IMR-90 (cell line): ENCODE data around the gene PRM2. TPM values are rescaled to one million over a fixed set of nuclear protein-coding genes. Genes with fewer than 3 reads are reported as not detected.
A peak's percentile ranks its signal among the peaks of the same experiment; 100 is the strongest.

ENCODE experiments used
- ATAC-seq: fragments of 200-7000 bp; cut with Tn5 transposase; 2 replicates; pipeline ENCODE4 v1.9.1; 2020; ENCODE audit warnings: low read depth, mild to moderate bottlenecking, moderate library complexity
- BruUV-seq: library from RNA; stranded (reverse); fragments of 400-500 nt; replicated peaks from 2 replicates; lab custom pipeline; 2021; lab: Mats Ljungman, UMichigan
- CTCF ChIA-PET: fragments of 300-600 bp; formaldehyde crosslinking; extraction: SDS; loops from one replicate; lab custom pipeline; 2021; ENCODE audit warnings: antibody characterized with exemption; lab: Yijun Ruan, JAX
- POLR2A ChIA-PET: fragments of 300-600 bp; sonication (Branson Sonifier 250); formaldehyde crosslinking; loops from one replicate; lab custom pipeline; 2022; ENCODE audit warnings: antibody characterized with exemption; ENCODE audit not compliant: unreplicated experiment; lab: Charles Lee
- DNase-seq: peaks from one replicate; pipeline ENCODE4 v3.0.0; 2013
- H2AFZ ChIP-seq: replicated peaks from 2 replicates; pipeline ENCODE3; 2013; ENCODE audit warnings: low read length, mild to moderate bottlenecking; ENCODE audit not compliant: poor library complexity
- H2AK5ac ChIP-seq: 2 replicates; pipeline ENCODE4 v1.6.1; 2013; ENCODE audit warnings: low read depth, low read length, inconsistent platforms
- H2AK9ac ChIP-seq: replicated peaks from 2 replicates; pipeline ENCODE3; 2013; ENCODE audit warnings: mild to moderate bottlenecking, low read depth, low read length, moderate library complexity; ENCODE audit not compliant: poor library complexity
- H2BK120ac ChIP-seq: 2 replicates; pipeline ENCODE4 v1.6.1; 2013; ENCODE audit warnings: low read depth, low read length, inconsistent platforms
- H2BK15ac ChIP-seq: 3 replicates; pipeline ENCODE4 v1.6.1; 2013; ENCODE audit warnings: low read depth, low read length, inconsistent platforms
- H2BK20ac ChIP-seq: 2 replicates; pipeline ENCODE4 v1.6.1; 2013; ENCODE audit warnings: low read depth, mild to moderate bottlenecking, inconsistent platforms, low read length, moderate library complexity
- H2BK5ac ChIP-seq: 2 replicates; pipeline ENCODE4 v1.6.1; 2013; ENCODE audit warnings: mild to moderate bottlenecking, low read depth, low read length, inconsistent platforms; ENCODE audit not compliant: poor library complexity, severe bottlenecking
- H3K14ac ChIP-seq: replicated peaks from 2 replicates; pipeline ENCODE4 v1.6.1; 2013; ENCODE audit warnings: low read depth, low read length, inconsistent platforms
- H3K18ac ChIP-seq: 2 replicates; pipeline ENCODE4 v1.6.1; 2013; ENCODE audit warnings: low read depth, low read length, control low read depth
- H3K23ac ChIP-seq: 2 replicates; pipeline ENCODE4 v1.6.1; 2013; ENCODE audit warnings: low read depth, low read length, inconsistent platforms
- H3K27ac ChIP-seq: 2 replicates; pipeline ENCODE4 v1.5.1; 2013; ENCODE audit warnings: mild to moderate bottlenecking, control low read depth, low read length; ENCODE audit not compliant: insufficient read depth
- H3K27me3 ChIP-seq: 2 replicates; pipeline ENCODE4 v1.6.1; 2013; ENCODE audit warnings: low read length; ENCODE audit not compliant: control insufficient read depth, insufficient read depth
- H3K36me3 ChIP-seq: 2 replicates; pipeline ENCODE4 v1.6.1; 2013; ENCODE audit warnings: low read length, mixed read lengths; ENCODE audit not compliant: control insufficient read depth, insufficient read depth
- H3K4ac ChIP-seq: 2 replicates; pipeline ENCODE4 v1.6.1; 2013; ENCODE audit warnings: low read depth, low read length, inconsistent platforms
- H3K4me1 ChIP-seq: 2 replicates; pipeline ENCODE4 v1.6.1; 2013; ENCODE audit warnings: low read length, mixed read lengths; ENCODE audit not compliant: control insufficient read depth, insufficient read depth
- H3K4me2 ChIP-seq: 2 replicates; pipeline ENCODE4 v1.6.1; 2013; ENCODE audit warnings: low read depth, mild to moderate bottlenecking, control low read depth, low read length, moderate library complexity
- H3K4me3 ChIP-seq: 2 replicates; pipeline ENCODE4 v1.5.1; 2013; ENCODE audit warnings: low read depth, mild to moderate bottlenecking, control low read depth, low read length, moderate library complexity; ENCODE audit not compliant: insufficient read depth
- H3K56ac ChIP-seq: 2 replicates; pipeline ENCODE4 v1.6.1; 2013; ENCODE audit warnings: low read length, inconsistent platforms; ENCODE audit not compliant: insufficient read depth; ENCODE audit errors: extremely low read depth
- H3K79me1 ChIP-seq, 2 experiments: 2 replicates each; pipeline ENCODE4 v1.6.1; 2013; ENCODE audit warnings: low read length in 2 of 2, inconsistent platforms in 1 of 2, low read depth in 1 of 2
- H3K9ac ChIP-seq: 2 replicates; pipeline ENCODE4 v1.6.1; 2013; ENCODE audit warnings: low read depth, low read length, control low read depth
- H3K9me1 ChIP-seq: 2 replicates; pipeline ENCODE4 v1.6.1; 2013; ENCODE audit warnings: low read length, inconsistent platforms; ENCODE audit not compliant: insufficient read depth
- H3K9me3 ChIP-seq: 2 replicates; pipeline ENCODE4 v1.6.1; 2013; ENCODE audit warnings: low read length; ENCODE audit not compliant: control insufficient read depth, insufficient read depth
- H4K20me1 ChIP-seq: 2 replicates; pipeline ENCODE4 v1.6.1; 2013; ENCODE audit warnings: low read length, inconsistent platforms; ENCODE audit not compliant: insufficient read depth
- H4K5ac ChIP-seq: 2 replicates; pipeline ENCODE4 v1.6.1; 2013; ENCODE audit warnings: mild to moderate bottlenecking, low read depth, low read length, control low read depth
- H4K8ac ChIP-seq, 2 experiments: 2 replicates each; pipeline ENCODE4 v1.6.1; 2013; ENCODE audit warnings: low read depth in 2 of 2, low read length in 2 of 2, control low read depth in 1 of 2, inconsistent platforms in 1 of 2
- H4K91ac ChIP-seq: 2 replicates; pipeline ENCODE4 v1.6.1; 2013; ENCODE audit warnings: low read depth, low read length, inconsistent platforms; ENCODE audit not compliant: insufficient read depth
- BHLHE40 ChIP-seq: fragments of 150-350 bp; IDR thresholded peaks from 2 replicates; pipeline ENCODE4 v1.6.1; 2016; ENCODE audit warnings: mild to moderate bottlenecking, low read depth, low read length
- MAZ ChIP-seq: IDR thresholded peaks from 2 replicates; pipeline ENCODE4 v1.6.1; 2012; ENCODE audit warnings: low read depth, mild to moderate bottlenecking, low read length, improper control_type of control experiment, moderate library complexity, borderline replicate concordance
- MXI1 ChIP-seq: IDR thresholded peaks from 2 replicates; pipeline ENCODE4 v1.6.1; 2012; ENCODE audit warnings: low read depth, mild to moderate bottlenecking, low read length, moderate library complexity, borderline replicate concordance
- POLR2A ChIP-seq: IDR thresholded peaks from 2 replicates; pipeline ENCODE4 v1.6.1; 2012; ENCODE audit warnings: mild to moderate bottlenecking, low read depth, low read length
- SMC3 ChIP-seq: fragments of 150-350 bp; IDR thresholded peaks from 2 replicates; pipeline ENCODE4 v1.6.1; 2016; ENCODE audit warnings: low read depth, mild to moderate bottlenecking, antibody characterized with exemption, low read length, moderate library complexity
- WGBS, 2 experiments: methylation state at CpG; one replicate each; pipeline versions ENCODE4 v1.1.5 to v1.1.7; 2013; ENCODE audit warnings: missing lambda C conversion rate in 2 of 2; ENCODE audit not compliant: insufficient read length in 1 of 2; ENCODE audit errors: extremely low coverage in 2 of 2; 5-methylcytosine and 5-hydroxymethylcytosine counted together
- dilution Hi-C: fragments of 300-500 bp; cut with HindIII; formaldehyde crosslinking; loops from one replicate; pipeline ENCODE4 v1.14.3; 2018; ENCODE audit warnings: low sequenced_read_pairs; ENCODE audit not compliant: unreplicated experiment
- in situ Hi-C: fragments of 300-500 bp; cut with MboI; formaldehyde crosslinking; loops from 3 replicates; pipeline ENCODE4 v1.14.3; 2019; ENCODE audit warnings: low sequenced_read_pairs, inconsistent platforms, mixed read lengths
- intact Hi-C: fragments of 100-400 bp; cut with micrococcal nuclease; formaldehyde crosslinking; loops from 2 replicates; pipeline ENCODE4 v1.10.0; 2022
- polyA plus RNA-seq, 3 experiments: library from polyadenylated mRNA; depleted of rRNA; stranded (reverse); fragments of >200 nt; gene quantifications; 2 replicates each; pipeline ENCODE4 v1.2.3, GENCODE V29; 2012; ENCODE audit warnings: low replicate concordance in 1 of 3
- total RNA-seq: library from RNA; depleted of rRNA; stranded (reverse); fragments of >200 nt; gene quantifications from 2 replicates; pipeline ENCODE4 v1.2.3, GENCODE V29; 2012

Gene PRM2
- total and polyA plus RNA-seq, 2 of the 4 experiments (the other 2 are of a cell fraction), result not detected

- Histone ChIP-seq H3K27me3 (no peaks in the 10 kb centered on the region), H3K9me3 (no peaks in the 10 kb centered on the region), H3K36me3 (peaks cover 31% of the 10 kb centered on the region), H2BK5ac (peak overlapping the region; percentile 31), H3K4me3 (peak overlapping the region; percentile 87), H3K18ac (peak overlapping the region; percentile 59; the same call in 1 of the 2 replicates), H3K4me1 (peaks cover 21% of the 10 kb centered on the region), H3K9me1 (peaks cover 9% of the 10 kb centered on the region; the same call in 1 of the 2 replicates), H3K4ac (peak overlapping the region; percentile 69), H4K20me1 (peaks cover 52% of the 10 kb centered on the region), H4K5ac (no peak overlapping the region), H4K91ac (peak overlapping the region; percentile 49; the same call in 1 of the 2 replicates), H2AK5ac (peak overlapping the region; percentile 65), H2AFZ (peak overlapping the region; percentile 58), H2BK120ac (0 out of 2 replicates have a peak overlapping the region, but pooled peaks have one; percentile 18), H2AK9ac (peak overlapping the region; percentile 83), H3K9ac (peak overlapping the region; percentile 91), H3K23ac (0 out of 2 replicates have a peak overlapping the region, but pooled peaks have one; percentile 48), H4K8ac (peak overlapping the region; percentile 51 to 53; a peak in 2 of 4 replicates), H2BK20ac (no peak overlapping the region), H3K79me1 (peaks cover 14 to 40% of the 10 kb centered on the region in 2 experiments; a peak in 3 of 4 replicates), H3K14ac (peak overlapping the region; percentile 67), H2BK15ac (no peak overlapping the region), H3K56ac (0 out of 2 replicates have a peak overlapping the region, but pooled peaks have one; percentile 0), H3K27ac (peak overlapping the region; percentile 72), H3K4me2 (peak overlapping the region; percentile 82)
- DNase-seq (peak; percentile 34), ATAC-seq (no peak)
- in situ Hi-C loops (loop anchor here (5.0 kb wide), 3 partner anchors 107 to 288 kb away; no protein-coding TSS in a partner anchor), intact Hi-C loops (loop anchor here (1.0 to 10.0 kb wide), 6 partner anchors 120 to 291 kb away; no protein-coding TSS in a partner anchor), dilution Hi-C loops (no loop called here)
- CTCF ChIA-PET, result interaction anchor here (0.5 to 2.6 kb wide), 22 partner anchors 13 to 327 kb away, joined by 3 to 14 read pairs (median 3); no protein-coding TSS in a partner anchor
- POLR2A ChIA-PET, result interaction anchor here (0.6 to 1.8 kb wide), 12 partner anchors 19 to 290 kb away, joined by 3 to 18 read pairs (median 5); partner anchors contain the start of gene PRM3
- TF ChIP-seq MAZ (no peak), MXI1 (peak; percentile 57; the same call in 1 of the 2 replicates), SMC3 (0 out of 2 replicates have a peak, but pooled peaks have one; percentile 4), POLR2A (no peak), BHLHE40 (peak; percentile 31; the same call in 1 of the 2 replicates)
- WGBS, 2 experiments, result 1% methylated on average over 72 of the region's 105 CpGs; no CpG with 5 or more reads in 1 of the 2 experiments
- no TSS peak for BruUV-seq
These were observed 21.2 kb downstream of the PRM2 start for GRCh38 chr16:11254913-11255736.
